NOMO-1 treated with dmso at 0.1 percent for 144 hours (cell line): ENCODE results near the gene LSM2.
"Not testable (repeated sequence)": the region's sequence is repeated elsewhere in the genome, so short reads cannot be mapped to it uniquely, and the experiment has no call there.

Experiments used
- DNase-seq: peaks from one replicate; lab custom pipeline; 2025; ENCODE audit not compliant: unreplicated experiment; lab: John Stamatoyannopoulos, UW

LSM2 gene

DNA sequence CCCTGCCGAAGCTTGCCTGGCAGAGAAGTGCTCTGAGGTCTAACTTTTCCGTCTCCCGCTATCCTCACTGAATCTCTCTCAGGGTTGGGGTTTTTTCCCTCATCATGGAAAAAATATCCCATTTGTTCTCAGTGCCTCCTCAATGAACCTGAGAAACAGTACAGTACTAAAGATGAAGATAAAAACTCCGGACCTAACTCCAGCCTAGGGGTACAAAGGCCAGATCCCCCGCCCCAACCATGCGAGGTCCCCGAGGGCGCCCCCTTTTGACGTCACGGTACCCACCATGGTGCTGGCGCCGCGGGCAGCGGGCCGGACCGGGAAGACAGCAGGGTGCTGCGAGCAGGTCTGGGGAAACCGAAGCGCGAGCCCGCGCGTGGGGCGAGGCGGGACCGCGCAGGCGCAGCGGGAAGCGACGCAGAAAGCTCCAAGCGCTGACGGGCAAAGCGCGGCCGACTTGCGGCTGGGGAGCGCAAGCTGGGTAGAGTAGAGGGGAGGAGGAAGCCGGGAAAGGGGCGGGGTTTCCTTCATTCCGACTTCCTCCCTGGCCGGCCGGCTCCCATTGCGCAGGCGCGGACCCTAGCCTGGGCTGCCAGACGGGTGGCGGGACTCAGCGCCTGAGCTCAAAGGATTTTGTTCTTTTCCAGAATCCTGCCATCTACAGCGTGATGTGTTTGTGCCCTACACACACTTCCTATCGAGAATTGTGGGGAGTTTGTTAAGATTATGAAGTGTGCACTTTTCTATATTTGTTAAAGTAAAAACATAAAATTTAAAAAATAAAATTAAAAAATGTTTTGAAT is at the start of gene LSM2:
Gene LSM2 (minus strand): TSS at position 497 of the 803 bp plus-strand sequence. CDS start 209 bp downstream, at position 288.
- peak; percentile 92 for DNase-seq

- not testable (repeated sequence) for DNase-seq
These were observed 45.4 kb upstream of the LSM2 start for GRCh38 chr6:31851980-31852718.

GRCh38 chr6:31851485-31851832 is 44.7 kb upstream of the LSM2 start:
- DNase-seq: no peak

- no peak for DNase-seq
These were observed 44.2 kb upstream of the LSM2 start for GRCh38 chr6:31850765-31851484.

DNA sequence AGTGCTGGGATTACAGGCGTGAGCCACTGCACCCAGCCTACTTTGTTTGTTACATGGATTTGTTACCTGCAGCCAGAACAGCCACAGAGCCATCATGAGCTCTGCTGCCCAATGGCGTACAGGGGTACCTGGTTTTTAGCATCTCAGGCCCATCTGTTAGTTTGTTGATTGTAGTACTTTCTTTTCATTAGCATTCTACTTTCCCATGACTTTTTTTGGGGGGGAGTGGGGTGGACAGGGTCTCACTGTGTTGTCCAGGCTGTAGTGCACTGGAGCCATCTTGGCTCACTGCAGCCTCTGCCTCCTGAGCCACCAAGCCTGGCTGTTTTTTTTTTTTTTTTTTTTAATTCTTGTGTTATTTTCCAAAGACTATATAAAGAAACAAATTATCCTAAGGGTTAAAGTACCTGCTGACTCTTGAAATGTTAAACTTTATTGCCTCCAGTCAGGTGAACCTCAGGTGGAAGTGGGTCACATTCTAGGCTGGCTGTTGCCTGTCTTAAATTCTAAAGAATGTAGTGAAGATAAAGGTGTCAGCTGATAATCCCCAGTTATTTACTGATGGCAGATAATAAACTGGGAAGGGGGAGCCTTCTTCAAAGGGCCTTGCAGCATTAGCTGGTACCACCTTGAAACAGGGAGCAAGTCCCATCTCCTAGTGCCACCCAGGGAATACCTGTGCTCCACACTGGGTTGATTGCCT is 40.7 kb upstream of the LSM2 start:
- no peak for DNase-seq

DNA sequence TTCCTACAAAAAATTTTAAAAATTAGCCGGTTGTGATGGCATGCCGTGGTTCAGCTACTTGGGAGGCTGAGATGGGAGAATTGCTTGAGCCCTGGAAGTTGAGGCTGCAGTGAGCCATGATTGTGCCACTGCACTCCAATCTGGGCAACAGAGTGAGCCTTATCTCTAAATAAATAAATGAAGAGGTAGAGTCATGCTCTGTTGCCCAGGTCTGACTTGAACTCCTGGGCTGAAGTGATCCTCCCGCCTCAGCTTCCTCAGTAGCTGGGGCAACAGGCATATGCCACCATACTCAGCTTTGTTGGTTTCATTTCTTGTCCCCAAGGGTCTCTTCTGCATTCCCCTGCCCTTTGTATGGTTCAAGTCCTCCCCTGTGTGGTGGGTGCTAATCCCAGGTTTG is 37.7 kb upstream of the LSM2 start:
- DNase-seq: no peak

DNA sequence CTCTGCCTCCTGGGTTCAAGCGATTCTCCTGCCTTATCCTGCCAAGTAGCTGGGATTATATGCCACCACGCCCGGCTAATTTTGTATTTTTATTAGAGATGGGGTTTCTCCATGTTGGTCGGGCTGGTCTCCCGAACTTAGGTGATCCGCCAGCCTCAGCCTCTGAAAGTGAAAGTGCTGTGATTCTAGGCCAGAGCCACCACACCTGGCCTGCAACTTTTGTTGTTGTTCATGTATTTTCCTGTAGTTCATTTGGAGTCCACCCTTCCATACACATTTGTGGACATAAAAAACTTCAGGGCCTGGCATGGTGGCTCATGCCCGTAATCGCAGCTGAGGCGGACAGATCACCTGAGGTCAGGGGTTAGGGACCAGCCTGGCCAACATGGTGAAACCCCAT is 35.3 kb upstream of the LSM2 start:
- no peak for DNase-seq

DNA sequence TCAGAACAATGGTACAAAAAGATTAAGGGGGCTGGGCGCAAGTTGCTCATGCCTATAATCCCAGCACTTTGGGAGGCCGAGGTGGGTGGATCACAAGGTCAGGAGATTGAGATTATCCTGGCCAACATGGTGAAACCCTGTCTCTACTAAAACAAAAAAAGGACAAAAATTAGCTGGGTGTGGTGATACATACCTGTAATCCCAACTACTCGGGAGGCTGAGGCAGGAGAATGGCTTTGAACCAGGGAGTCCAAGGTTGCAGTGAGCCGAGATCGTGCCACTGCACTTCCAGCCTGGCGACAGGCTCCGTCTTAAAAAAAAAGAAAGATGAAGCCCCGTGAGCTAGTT is 33.0 kb upstream of the LSM2 start:
- not testable (repeated sequence) for DNase-seq

GRCh38 chr6:31838968-31839367 is 32.2 kb upstream of the LSM2 start:
- DNase-seq: no peak

- not testable (repeated sequence) for DNase-seq
These were observed 31.4 kb upstream of the LSM2 start for GRCh38 chr6:31838114-31838553.

- DNase-seq: no peak
These were observed 30.8 kb upstream of the LSM2 start for GRCh38 chr6:31837369-31838113.

DNA sequence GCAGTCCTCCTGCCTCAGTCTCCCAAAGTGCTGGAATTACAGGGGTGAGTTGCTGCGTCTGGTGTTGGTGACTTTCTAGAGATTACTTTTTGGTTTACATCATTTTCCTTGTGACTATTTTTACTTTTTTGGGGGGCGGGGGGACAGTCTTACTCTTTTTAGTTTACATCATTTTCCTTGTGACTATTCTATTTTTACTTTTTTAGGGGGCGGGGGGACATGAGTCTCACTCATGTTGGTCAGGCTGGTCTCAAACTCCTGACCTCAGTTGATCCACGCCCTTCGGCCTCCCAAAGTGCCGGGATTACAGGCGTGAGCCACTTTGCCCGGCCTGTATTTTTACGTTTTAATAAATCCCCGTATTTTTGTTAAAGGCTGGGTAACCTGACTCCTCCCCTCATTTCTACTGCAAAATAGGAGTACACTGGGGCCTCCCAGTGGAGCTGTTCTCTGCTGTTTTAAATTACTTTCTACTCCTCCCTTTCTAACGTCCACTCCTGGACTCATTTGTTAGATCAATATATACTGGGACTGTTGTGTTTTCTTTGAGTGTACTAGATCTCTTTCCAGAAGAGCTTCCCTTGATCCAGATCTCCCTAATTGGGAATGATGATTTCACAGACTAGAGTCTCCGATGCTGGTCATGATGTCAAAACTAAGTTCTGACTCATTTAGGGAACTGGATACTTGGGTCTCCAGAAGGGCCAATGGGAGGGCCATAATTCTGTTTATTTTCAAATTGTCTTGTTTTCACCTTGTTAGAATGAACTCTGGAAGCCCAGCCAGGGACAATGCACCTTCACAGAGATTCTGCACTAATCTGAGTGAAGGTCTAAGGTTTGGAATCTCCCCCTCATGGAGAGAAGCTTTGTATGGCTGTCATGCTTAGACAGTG is 30.0 kb upstream of the LSM2 start:
- no peak for DNase-seq

DNA sequence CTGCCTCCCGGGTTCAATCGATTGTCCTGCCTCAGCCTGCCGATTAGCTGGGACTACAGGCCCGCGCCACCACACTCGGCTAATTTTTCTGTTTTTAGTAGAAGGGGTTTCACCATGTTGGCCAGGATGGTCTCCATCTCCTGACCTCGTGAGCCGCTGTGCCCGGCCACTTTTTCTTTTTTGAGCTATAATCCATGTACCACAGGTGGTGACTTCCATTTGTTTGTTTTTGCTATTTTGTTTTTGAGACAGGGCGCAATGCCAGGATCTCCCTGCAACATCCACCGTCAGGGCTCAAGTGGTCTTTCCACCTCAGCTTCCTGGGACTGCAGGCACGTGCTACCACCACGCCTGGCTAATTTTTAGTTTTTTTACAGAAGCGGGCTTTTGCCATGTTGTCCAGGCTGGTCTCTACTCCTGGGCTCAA is 29.3 kb upstream of the LSM2 start:
- no peak for DNase-seq

DNA sequence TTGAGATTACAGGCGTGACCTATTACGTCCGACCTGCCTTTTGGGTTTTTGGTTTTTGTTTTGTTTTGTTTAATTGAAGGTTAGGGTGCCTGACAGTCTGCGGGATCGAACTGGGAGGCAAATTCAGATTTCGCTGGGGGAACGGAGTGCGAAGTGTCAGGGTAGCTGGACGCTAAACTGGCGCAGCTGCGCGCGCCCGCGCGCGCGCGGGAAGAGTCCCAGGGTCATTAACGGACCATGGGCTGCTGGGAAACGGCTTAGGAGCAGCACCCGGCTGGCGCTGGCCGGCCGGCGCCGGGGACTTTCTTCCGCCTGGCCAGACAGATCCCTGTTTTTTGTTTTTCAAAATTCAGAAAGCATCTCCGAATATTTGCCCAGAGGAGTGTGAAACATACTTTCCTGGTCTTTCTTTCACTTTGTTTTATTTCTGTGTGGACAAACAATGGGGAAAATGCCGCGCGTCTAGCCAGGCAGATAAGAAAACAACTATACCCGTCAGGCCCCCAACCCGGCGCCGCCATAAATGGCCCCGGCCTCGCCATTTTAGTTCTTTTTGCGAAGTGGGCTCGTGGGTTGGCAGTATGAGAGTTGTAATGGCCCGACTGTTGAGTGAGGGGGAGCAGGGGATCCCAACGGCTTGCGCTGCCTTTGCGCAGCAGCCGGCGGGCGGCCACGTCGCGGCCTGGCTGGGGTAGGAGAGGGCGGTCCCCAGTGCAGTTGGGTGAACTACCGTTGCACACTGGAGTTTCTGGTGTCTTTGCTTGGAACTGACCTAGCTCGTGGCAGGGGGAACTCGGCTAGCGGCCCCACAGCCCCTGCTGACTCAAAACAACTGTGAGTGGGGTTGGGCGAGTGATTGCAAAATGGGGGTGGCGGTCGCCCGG is 27.8 kb upstream of the LSM2 start:
- DNase-seq: peak; percentile 78

DNA sequence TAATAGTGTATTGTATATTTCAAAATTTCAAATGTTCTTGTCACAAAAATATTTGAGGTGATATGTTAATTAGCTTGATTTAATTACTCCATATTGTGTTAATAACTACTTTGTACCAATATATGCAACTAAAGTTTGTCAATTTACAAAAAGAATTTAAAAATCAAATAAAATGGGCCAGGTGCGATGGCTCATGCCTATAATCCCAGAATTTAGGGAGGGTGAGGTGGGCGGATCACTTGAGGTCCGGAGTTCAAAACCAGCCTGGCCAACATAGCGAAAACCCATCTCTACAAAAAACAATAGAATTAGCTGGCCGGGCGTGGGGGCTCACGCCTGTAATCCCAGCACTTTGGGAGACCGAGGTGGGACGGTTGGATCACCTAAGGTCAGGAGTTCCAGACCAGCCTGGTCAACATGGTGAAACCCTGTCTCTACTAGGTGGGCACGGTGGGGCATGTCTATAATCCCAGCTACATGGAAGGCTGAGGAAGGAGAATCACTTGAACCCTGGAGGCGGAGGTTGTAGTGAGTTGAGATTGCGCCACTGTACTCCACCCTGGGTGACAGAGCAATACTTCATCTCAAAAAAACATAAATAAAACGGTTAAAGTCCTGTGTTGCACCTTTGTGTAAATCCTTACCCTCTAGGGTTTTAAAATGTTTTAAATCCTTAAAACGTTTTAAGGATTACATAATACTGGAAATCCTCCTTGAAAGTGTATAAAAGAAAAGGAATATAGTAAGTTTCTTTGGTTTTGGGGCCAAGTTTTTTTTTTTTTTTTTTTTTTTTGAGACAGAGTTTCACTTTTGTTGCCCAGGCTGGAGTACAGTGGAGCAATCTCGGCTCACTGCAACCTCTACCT is 24.8 kb upstream of the LSM2 start:
- DNase-seq: peak; percentile 26

DNA sequence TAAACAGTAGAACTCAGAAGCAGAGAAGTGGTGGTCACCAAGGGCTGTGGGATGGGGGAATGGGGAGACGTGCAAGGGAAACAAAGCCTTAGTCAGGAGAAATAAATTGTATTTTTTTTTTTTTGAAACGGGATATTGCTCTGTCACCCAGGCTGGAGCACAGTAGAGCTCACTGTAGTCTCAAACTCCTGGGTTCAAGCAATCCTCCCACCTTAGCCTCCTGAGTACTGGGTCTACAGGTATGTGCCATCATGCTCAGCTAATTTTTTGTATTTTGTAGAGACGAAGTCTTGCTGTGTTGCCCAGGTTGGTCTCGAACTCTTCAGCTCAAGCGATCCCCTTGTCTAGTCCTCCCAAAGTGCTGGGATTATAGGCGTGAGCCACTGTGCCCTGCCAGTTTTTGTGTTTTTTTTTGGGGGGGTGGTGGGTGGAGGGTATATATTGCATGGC is 24.1 kb upstream of the LSM2 start:
- no peak for DNase-seq

DNA sequence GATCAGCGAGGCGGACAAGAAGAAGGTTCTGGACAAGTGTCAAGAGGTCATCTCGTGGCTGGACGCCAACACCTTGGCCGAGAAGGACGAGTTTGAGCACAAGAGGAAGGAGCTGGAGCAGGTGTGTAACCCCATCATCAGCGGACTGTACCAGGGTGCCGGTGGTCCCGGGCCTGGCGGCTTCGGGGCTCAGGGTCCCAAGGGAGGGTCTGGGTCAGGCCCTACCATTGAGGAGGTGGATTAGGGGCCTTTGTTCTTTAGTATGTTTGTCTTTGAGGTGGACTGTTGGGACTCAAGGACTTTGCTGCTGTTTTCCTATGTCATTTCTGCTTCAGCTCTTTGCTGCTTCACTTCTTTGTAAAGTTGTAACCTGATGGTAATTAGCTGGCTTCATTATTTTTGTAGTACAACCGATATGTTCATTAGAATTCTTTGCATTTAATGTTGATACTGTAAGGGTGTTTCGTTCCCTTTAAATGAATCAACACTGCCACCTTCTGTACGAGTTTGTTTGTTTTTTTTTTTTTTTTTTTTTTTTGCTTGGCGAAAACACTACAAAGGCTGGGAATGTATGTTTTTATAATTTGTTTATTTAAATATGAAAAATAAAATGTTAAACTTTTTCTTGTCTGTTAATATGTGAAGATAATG is 23.0 kb upstream of the LSM2 start:
- no peak for DNase-seq
